Measurements from ENCODE around the gene OR52E1. TPM values are rescaled to one million over a fixed set of nuclear protein-coding genes. Genes with fewer than 3 reads are reported as not detected.

Gene OR52E1
- polyA plus RNA-seq, 1 donor (not counting 4 experiments of a cell fraction or from before 2014, with no cell fraction given), result not detected

- Histone ChIP-seq H3K9me3 (ENCODE audit: control insufficient read depth, low read depth, low read length) (no peaks in the 10 kb centered on the region), H3K79me2 (ENCODE audit: control insufficient read depth, insufficient read depth, low read length) (no peaks in the 10 kb centered on the region), H3K27me3 (ENCODE audit: control insufficient read depth, extremely low read depth, insufficient read depth, low read length) (no peaks in the 10 kb centered on the region), H3K9ac (ENCODE audit: control insufficient read depth, extremely low read depth, insufficient read depth, low read length) (no peak overlapping the region), H3K36me3 (ENCODE audit: control insufficient read depth in 2 of 2, extremely low read depth in 1 of 2, insufficient read depth in 2 of 2, low read length in 2 of 2) (no peaks in the 10 kb centered on the region), H3K27ac (ENCODE audit: control insufficient read depth, insufficient read depth, low read length) (no peak overlapping the region), H3K9me1 (ENCODE audit: control insufficient read depth, extremely low read depth, insufficient read depth, low read length) (no peaks in the 10 kb centered on the region), H3K4me1 (ENCODE audit: control insufficient read depth, extremely low read depth, insufficient read depth, low read length) (no peaks in the 10 kb centered on the region), H3K4me3 (ENCODE audit: control insufficient read depth in 2 of 3, extremely low read depth in 1 of 3, insufficient read depth in 2 of 3, low read depth in 1 of 3, low read length in 3 of 3) (no peak overlapping the region), H3K4me2 (ENCODE audit: control insufficient read depth, extremely low read depth, insufficient read depth, low read depth, low read length) (no peak overlapping the region), H4K20me1 (ENCODE audit: control insufficient read depth, extremely low read depth, insufficient read depth, low read length) (no peaks in the 10 kb centered on the region), H2AFZ (ENCODE audit: control insufficient read depth, low read length) (no peak overlapping the region)
- dilution Hi-C loops (cut with MboI; ENCODE audit: extremely low pct_ligation_motif_present, low sequenced_read_pairs), result no loop called here
- FAIRE-seq (no peak), DNase-seq (ENCODE audit: low read depth, low spot score) (no peak)
- no peak for TF ChIP-seq EZH2 (IDR thresholded peaks at IDR 0.05; ENCODE audit: low read length)
- no peak for TF ChIP-seq CTCF (optimal IDR thresholded peaks at IDR 0.05 in 1 of 3, IDR thresholded peaks at IDR 0.05 in 1 of 3, conservative IDR thresholded peaks at IDR 0.05 in 1 of 3; ENCODE audit: extremely low read depth in 1 of 3, insufficient read depth in 2 of 3, low read length in 3 of 3)
Observed at GRCh38 chr11:5115339-5115738, 46.0 kb downstream of the OR52E1 start.

- Histone ChIP-seq H3K36me3 (ENCODE audit: control insufficient read depth in 2 of 2, extremely low read depth in 1 of 2, insufficient read depth in 2 of 2, low read length in 2 of 2) (no peaks in the 10 kb centered on the region), H4K20me1 (ENCODE audit: control insufficient read depth, extremely low read depth, insufficient read depth, low read length) (no peaks in the 10 kb centered on the region), H3K9me1 (ENCODE audit: control insufficient read depth, extremely low read depth, insufficient read depth, low read length) (no peaks in the 10 kb centered on the region), H3K27me3 (ENCODE audit: control insufficient read depth, extremely low read depth, insufficient read depth, low read length) (no peaks in the 10 kb centered on the region), H3K79me2 (ENCODE audit: control insufficient read depth, insufficient read depth, low read length) (no peaks in the 10 kb centered on the region), H3K9me3 (ENCODE audit: control insufficient read depth, low read depth, low read length) (no peaks in the 10 kb centered on the region), H3K4me2 (ENCODE audit: control insufficient read depth, extremely low read depth, insufficient read depth, low read depth, low read length) (no peak overlapping the region), H2AFZ (ENCODE audit: control insufficient read depth, low read length) (no peak overlapping the region), H3K4me1 (ENCODE audit: control insufficient read depth, extremely low read depth, insufficient read depth, low read length) (no peaks in the 10 kb centered on the region), H3K4me3 (ENCODE audit: control insufficient read depth in 2 of 3, extremely low read depth in 1 of 3, insufficient read depth in 2 of 3, low read depth in 1 of 3, low read length in 3 of 3) (no peak overlapping the region), H3K9ac (ENCODE audit: control insufficient read depth, extremely low read depth, insufficient read depth, low read length) (no peak overlapping the region), H3K27ac (ENCODE audit: control insufficient read depth, insufficient read depth, low read length) (no peak overlapping the region)
- dilution Hi-C loops (cut with MboI; ENCODE audit: extremely low pct_ligation_motif_present, low sequenced_read_pairs), result no loop called here
- TF ChIP-seq CTCF (optimal IDR thresholded peaks at IDR 0.05 in 1 of 3, IDR thresholded peaks at IDR 0.05 in 1 of 3, conservative IDR thresholded peaks at IDR 0.05 in 1 of 3; ENCODE audit: extremely low read depth in 1 of 3, insufficient read depth in 2 of 3, low read length in 3 of 3), result no peak
- FAIRE-seq (no peak), DNase-seq (ENCODE audit: low read depth, low spot score) (no peak)
Observed at GRCh38 chr11:5117588-5117987, 48.2 kb downstream of the OR52E1 start.

Data from keratinocyte (primary cell).